ENCODE measurements around the gene JCHAIN. TPM values are rescaled to one million over a fixed set of nuclear protein-coding genes. Genes with fewer than 3 reads are reported as not detected.
A peak's percentile ranks its signal among the peaks of the same experiment; 100 is the strongest.

The JCHAIN gene
- total RNA-seq, 1 donor: 2.2 TPM

DNA sequence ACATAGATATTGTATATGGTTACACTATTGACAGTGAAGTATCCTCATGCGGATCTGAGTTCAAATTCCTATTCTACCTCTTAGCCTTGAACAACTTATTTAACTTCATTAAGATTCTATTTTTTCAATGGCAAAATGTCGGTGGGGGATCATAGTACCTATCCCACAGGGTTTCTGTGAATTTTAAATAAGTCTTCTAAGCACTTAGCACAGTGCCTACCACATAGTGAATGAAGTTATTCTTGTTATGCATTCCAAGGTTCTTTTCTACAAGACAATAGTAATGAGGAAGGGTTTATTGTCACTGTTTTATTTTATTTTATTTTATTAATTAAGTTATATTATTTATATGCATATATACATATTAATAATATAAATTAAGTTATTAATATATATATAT, 46.5 kb downstream of the JCHAIN start:
- H3K4me2 ChIP-seq (ENCODE audit: insufficient read depth, low read length): no peak overlapping the region
- DNase-seq (ENCODE audit: insufficient read length, low spot score, missing footprints): no peak
- no peaks in the 10 kb centered on the region for H4K20me1 ChIP-seq (ENCODE audit: insufficient read depth, low read length)
- H3K27ac ChIP-seq (ENCODE audit: low read depth, low read length): no peak overlapping the region
- H3K4me3 ChIP-seq (ENCODE audit: insufficient read depth, low read length): no peak overlapping the region
- no peaks in the 10 kb centered on the region for H3K9me3 ChIP-seq (ENCODE audit: low read depth, low read length)
- no peaks in the 10 kb centered on the region for H3K36me3 ChIP-seq (ENCODE audit: insufficient read depth, low read length)
- H3K4me1 ChIP-seq (ENCODE audit: insufficient read depth, low read length): no peaks in the 10 kb centered on the region
- TF ChIP-seq CTCF (IDR thresholded peaks at IDR 0.05; ENCODE audit: extremely low read depth, low read depth, low read length): no peak
- H2AFZ ChIP-seq (ENCODE audit: low read length): no peak overlapping the region
- H3K27me3 ChIP-seq (ENCODE audit: insufficient read depth, low read length): no peaks in the 10 kb centered on the region
- no peaks in the 10 kb centered on the region for H3K79me2 ChIP-seq (ENCODE audit: insufficient read depth, low read length)

- no peaks in the 10 kb centered on the region for H3K9me3 ChIP-seq (ENCODE audit: low read depth, low read length)
- H3K79me2 ChIP-seq (ENCODE audit: insufficient read depth, low read length): no peaks in the 10 kb centered on the region
- no peak overlapping the region for H2AFZ ChIP-seq (ENCODE audit: low read length)
- no peaks in the 10 kb centered on the region for H3K4me1 ChIP-seq (ENCODE audit: insufficient read depth, low read length)
- H4K20me1 ChIP-seq (ENCODE audit: insufficient read depth, low read length): no peaks in the 10 kb centered on the region
- no peak overlapping the region for H3K4me2 ChIP-seq (ENCODE audit: insufficient read depth, low read length)
- no peak overlapping the region for H3K27ac ChIP-seq (ENCODE audit: low read depth, low read length)
- TF ChIP-seq CTCF (IDR thresholded peaks at IDR 0.05; ENCODE audit: extremely low read depth, low read depth, low read length): no peak
- DNase-seq (ENCODE audit: insufficient read length, low spot score, missing footprints): no peak
- no peak overlapping the region for H3K4me3 ChIP-seq (ENCODE audit: insufficient read depth, low read length)
- no peaks in the 10 kb centered on the region for H3K36me3 ChIP-seq (ENCODE audit: insufficient read depth, low read length)
- H3K27me3 ChIP-seq (ENCODE audit: insufficient read depth, low read length): no peaks in the 10 kb centered on the region
These were observed 47.0 kb downstream of the JCHAIN start for GRCh38 chr4:70619288-70619687.

DNA sequence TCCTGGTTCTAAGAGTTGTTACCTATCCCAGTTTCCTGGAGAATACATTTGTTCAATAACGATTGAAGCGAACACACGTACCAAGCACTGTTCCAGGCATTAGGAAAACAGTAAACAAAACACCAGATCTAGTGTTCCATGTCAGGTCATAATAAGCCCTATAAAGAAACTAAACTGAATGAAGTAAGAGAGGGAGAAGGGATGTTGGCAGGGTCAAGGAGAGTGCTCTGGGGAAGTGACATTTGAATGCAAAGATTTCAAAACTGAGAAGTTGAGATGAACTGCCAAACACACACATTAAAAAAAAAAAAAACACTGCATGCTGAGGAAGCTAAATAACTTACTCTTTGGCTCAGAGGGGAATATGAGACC, 52.1 kb downstream of the JCHAIN start:
- Histone ChIP-seq H2AFZ (ENCODE audit: low read length) (peak overlapping the region; percentile 81), H3K79me2 (ENCODE audit: insufficient read depth, low read length) (no peaks in the 10 kb centered on the region), H3K27ac (ENCODE audit: low read depth, low read length) (no peak overlapping the region), H3K36me3 (ENCODE audit: insufficient read depth, low read length) (no peaks in the 10 kb centered on the region), H3K4me1 (ENCODE audit: insufficient read depth, low read length) (no peaks in the 10 kb centered on the region), H4K20me1 (ENCODE audit: insufficient read depth, low read length) (no peaks in the 10 kb centered on the region), H3K4me2 (ENCODE audit: insufficient read depth, low read length) (peak overlapping the region; percentile 84), H3K4me3 (ENCODE audit: insufficient read depth, low read length) (peak overlapping the region; percentile 67), H3K27me3 (ENCODE audit: insufficient read depth, low read length) (peaks cover 5% of the 10 kb centered on the region), H3K9me3 (ENCODE audit: low read depth, low read length) (no peaks in the 10 kb centered on the region)
- TF ChIP-seq CTCF (IDR thresholded peaks at IDR 0.05; ENCODE audit: extremely low read depth, low read depth, low read length): no peak
- DNase-seq (ENCODE audit: insufficient read length, low spot score, missing footprints): no peak

DNA sequence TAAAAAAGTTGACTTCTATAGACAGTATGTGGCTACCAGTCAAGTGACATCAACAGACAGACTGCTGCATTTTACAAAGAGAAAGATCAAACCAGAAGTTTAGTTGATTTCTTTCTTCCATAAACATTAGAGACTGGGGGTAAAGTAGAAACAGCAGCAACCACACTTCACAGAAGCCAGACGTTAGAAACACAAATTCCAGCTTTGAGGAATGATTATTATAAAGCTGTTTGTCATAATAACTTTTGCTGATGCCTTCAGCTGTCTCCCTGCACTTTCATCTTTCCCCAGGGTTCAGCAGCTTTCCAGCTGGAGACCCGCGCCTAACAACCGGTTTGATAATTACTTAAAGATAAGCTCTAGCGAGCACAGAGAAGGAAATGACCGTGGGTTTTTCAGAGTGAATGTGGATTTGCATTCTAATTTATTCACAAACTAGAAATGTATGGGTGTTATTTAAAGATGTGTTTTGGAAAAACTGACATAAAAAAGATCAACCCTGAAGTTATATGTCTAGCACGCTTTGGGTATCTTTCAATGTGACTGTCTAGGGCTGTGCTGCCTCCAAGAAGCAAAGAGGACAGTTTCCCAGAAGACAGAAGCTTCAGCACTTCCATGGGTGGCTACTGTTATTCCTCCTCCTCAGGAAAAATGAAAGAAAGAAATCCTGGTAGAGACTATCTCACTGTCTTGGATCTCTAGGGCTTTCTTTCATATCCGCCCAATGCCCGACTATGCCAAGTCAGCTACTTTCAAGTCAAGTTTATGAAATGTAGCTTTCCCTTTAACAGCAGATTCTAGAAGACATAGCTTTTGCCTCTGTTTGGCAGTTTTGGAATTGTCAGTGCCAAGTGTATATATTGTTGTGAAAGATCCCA, 52.8 kb downstream of the JCHAIN start:
- H3K4me3 ChIP-seq (ENCODE audit: insufficient read depth, low read length): peak overlapping the region; percentile 67
- DNase-seq (ENCODE audit: insufficient read length, low spot score, missing footprints): no peak
- peaks cover 5% of the 10 kb centered on the region for H3K27me3 ChIP-seq (ENCODE audit: insufficient read depth, low read length)
- H3K9me3 ChIP-seq (ENCODE audit: low read depth, low read length): no peaks in the 10 kb centered on the region
- no peaks in the 10 kb centered on the region for H3K4me1 ChIP-seq (ENCODE audit: insufficient read depth, low read length)
- no peak overlapping the region for H3K27ac ChIP-seq (ENCODE audit: low read depth, low read length)
- H3K36me3 ChIP-seq (ENCODE audit: insufficient read depth, low read length): no peaks in the 10 kb centered on the region
- H2AFZ ChIP-seq (ENCODE audit: low read length): peak overlapping the region; percentile 81
- peak overlapping the region; percentile 84 for H3K4me2 ChIP-seq (ENCODE audit: insufficient read depth, low read length)
- TF ChIP-seq CTCF (IDR thresholded peaks at IDR 0.05; ENCODE audit: extremely low read depth, low read depth, low read length): no peak
- H3K79me2 ChIP-seq (ENCODE audit: insufficient read depth, low read length): no peaks in the 10 kb centered on the region
- H4K20me1 ChIP-seq (ENCODE audit: insufficient read depth, low read length): no peaks in the 10 kb centered on the region
